Gastroesophageal sphincter (tissue), 3 donors: ENCODE results near the gene C1QL4.
"Not testable (repeated sequence)": the region's sequence is repeated elsewhere in the genome, so short reads cannot be mapped to it uniquely, and the experiment has no call there.

Source experiments
- EP300 ChIP-seq: sonication (generic); formaldehyde crosslinking; IDR thresholded peaks from one replicate; pipeline ENCODE4 v1.6.1; 2017; ENCODE audit warnings: antibody characterized with exemption, mild to moderate bottlenecking
- TF ChIP-seq, protein P1 (sequence below), 4 experiments: fragments of 200-600 bp in 2 of 4; fragments of 450-650 bp in 2 of 4; sonication (generic) in 1 of 4; IDR thresholded peaks; one replicate each; pipeline ENCODE4 v1.5.1; 2017 to 2019; ENCODE audit warnings: antibody characterized with exemption in 4 of 4, mild to moderate bottlenecking in 2 of 4, moderate library complexity in 2 of 4

DNA sequence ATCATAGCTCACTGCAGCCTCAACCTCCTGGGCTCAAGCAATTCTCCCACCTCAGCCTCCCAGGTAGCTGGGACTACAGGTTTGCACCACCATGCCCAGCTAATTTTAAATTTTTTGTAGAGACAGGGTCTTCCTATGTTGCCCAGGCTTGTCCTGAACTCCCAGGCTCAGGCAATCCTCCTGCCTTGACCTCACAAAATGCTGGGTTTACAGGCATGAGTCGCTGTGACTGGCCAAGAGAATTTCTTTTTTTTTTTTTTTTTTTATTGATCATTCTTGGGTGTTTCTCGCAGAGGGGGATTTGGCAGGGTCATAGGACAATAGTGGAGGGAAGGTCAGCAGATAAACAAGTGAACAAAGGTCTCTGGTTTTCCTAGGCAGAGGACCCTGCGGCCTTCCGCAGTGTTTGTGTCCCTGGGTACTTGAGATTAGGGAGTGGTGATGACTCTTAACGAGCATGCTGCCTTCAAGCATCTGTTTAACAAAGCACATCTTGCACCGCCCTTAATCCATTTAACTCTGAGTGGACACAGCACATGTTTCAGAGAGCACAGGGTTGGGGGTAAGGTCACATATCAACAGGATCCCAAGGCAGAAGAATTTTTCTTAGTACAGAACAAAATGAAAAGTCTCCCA is 54.1 kb downstream of the C1QL4 start:
- TF ChIP-seq, protein P1, sequence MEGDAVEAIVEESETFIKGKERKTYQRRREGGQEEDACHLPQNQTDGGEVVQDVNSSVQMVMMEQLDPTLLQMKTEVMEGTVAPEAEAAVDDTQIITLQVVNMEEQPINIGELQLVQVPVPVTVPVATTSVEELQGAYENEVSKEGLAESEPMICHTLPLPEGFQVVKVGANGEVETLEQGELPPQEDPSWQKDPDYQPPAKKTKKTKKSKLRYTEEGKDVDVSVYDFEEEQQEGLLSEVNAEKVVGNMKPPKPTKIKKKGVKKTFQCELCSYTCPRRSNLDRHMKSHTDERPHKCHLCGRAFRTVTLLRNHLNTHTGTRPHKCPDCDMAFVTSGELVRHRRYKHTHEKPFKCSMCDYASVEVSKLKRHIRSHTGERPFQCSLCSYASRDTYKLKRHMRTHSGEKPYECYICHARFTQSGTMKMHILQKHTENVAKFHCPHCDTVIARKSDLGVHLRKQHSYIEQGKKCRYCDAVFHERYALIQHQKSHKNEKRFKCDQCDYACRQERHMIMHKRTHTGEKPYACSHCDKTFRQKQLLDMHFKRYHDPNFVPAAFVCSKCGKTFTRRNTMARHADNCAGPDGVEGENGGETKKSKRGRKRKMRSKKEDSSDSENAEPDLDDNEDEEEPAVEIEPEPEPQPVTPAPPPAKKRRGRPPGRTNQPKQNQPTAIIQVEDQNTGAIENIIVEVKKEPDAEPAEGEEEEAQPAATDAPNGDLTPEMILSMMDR (IDR thresholded peaks at IDR 0.05), result not testable (repeated sequence)
- not testable (repeated sequence) for TF ChIP-seq EP300
